IMR-90 (cell line): ENCODE results near the gene RIN1. TPM values are rescaled to one million over a fixed set of nuclear protein-coding genes. Genes with fewer than 3 reads are reported as not detected.

ENCODE experiments used
- ATAC-seq: fragments of 200-7000 bp; cut with Tn5 transposase; 2 replicates; pipeline ENCODE4 v1.9.1; 2020; ENCODE audit warnings: low read depth, mild to moderate bottlenecking, moderate library complexity
- BruUV-seq: library from RNA; stranded (reverse); fragments of 400-500 nt; replicated peaks from 2 replicates; lab custom pipeline; 2021; lab: Mats Ljungman, UMichigan
- CTCF ChIA-PET: fragments of 300-600 bp; formaldehyde crosslinking; extraction: SDS; loops from one replicate; lab custom pipeline; 2021; ENCODE audit warnings: antibody characterized with exemption; lab: Yijun Ruan, JAX
- POLR2A ChIA-PET: fragments of 300-600 bp; sonication (Branson Sonifier 250); formaldehyde crosslinking; loops from one replicate; lab custom pipeline; 2022; ENCODE audit warnings: antibody characterized with exemption; ENCODE audit not compliant: unreplicated experiment; lab: Charles Lee
- DNase-seq: peaks from one replicate; pipeline ENCODE4 v3.0.0; 2013
- H2AFZ ChIP-seq: replicated peaks from 2 replicates; pipeline ENCODE3; 2013; ENCODE audit warnings: low read length, mild to moderate bottlenecking; ENCODE audit not compliant: poor library complexity
- H2AK5ac ChIP-seq: 2 replicates; pipeline ENCODE4 v1.6.1; 2013; ENCODE audit warnings: low read depth, low read length, inconsistent platforms
- H2AK9ac ChIP-seq: replicated peaks from 2 replicates; pipeline ENCODE3; 2013; ENCODE audit warnings: mild to moderate bottlenecking, low read depth, low read length, moderate library complexity; ENCODE audit not compliant: poor library complexity
- H2BK120ac ChIP-seq: 2 replicates; pipeline ENCODE4 v1.6.1; 2013; ENCODE audit warnings: low read depth, low read length, inconsistent platforms
- H2BK15ac ChIP-seq: 3 replicates; pipeline ENCODE4 v1.6.1; 2013; ENCODE audit warnings: low read depth, low read length, inconsistent platforms
- H2BK20ac ChIP-seq: 2 replicates; pipeline ENCODE4 v1.6.1; 2013; ENCODE audit warnings: low read depth, mild to moderate bottlenecking, inconsistent platforms, low read length, moderate library complexity
- H2BK5ac ChIP-seq: 2 replicates; pipeline ENCODE4 v1.6.1; 2013; ENCODE audit warnings: mild to moderate bottlenecking, low read depth, low read length, inconsistent platforms; ENCODE audit not compliant: poor library complexity, severe bottlenecking
- H3K14ac ChIP-seq: replicated peaks from 2 replicates; pipeline ENCODE4 v1.6.1; 2013; ENCODE audit warnings: low read depth, low read length, inconsistent platforms
- H3K18ac ChIP-seq: 2 replicates; pipeline ENCODE4 v1.6.1; 2013; ENCODE audit warnings: low read depth, low read length, control low read depth
- H3K23ac ChIP-seq: 2 replicates; pipeline ENCODE4 v1.6.1; 2013; ENCODE audit warnings: low read depth, low read length, inconsistent platforms
- H3K27ac ChIP-seq: 2 replicates; pipeline ENCODE4 v1.5.1; 2013; ENCODE audit warnings: mild to moderate bottlenecking, control low read depth, low read length; ENCODE audit not compliant: insufficient read depth
- H3K27me3 ChIP-seq: 2 replicates; pipeline ENCODE4 v1.6.1; 2013; ENCODE audit warnings: low read length; ENCODE audit not compliant: control insufficient read depth, insufficient read depth
- H3K36me3 ChIP-seq: 2 replicates; pipeline ENCODE4 v1.6.1; 2013; ENCODE audit warnings: low read length, mixed read lengths; ENCODE audit not compliant: control insufficient read depth, insufficient read depth
- H3K4ac ChIP-seq: 2 replicates; pipeline ENCODE4 v1.6.1; 2013; ENCODE audit warnings: low read depth, low read length, inconsistent platforms
- H3K4me1 ChIP-seq: 2 replicates; pipeline ENCODE4 v1.6.1; 2013; ENCODE audit warnings: low read length, mixed read lengths; ENCODE audit not compliant: control insufficient read depth, insufficient read depth
- H3K4me2 ChIP-seq: 2 replicates; pipeline ENCODE4 v1.6.1; 2013; ENCODE audit warnings: low read depth, mild to moderate bottlenecking, control low read depth, low read length, moderate library complexity
- H3K4me3 ChIP-seq: 2 replicates; pipeline ENCODE4 v1.5.1; 2013; ENCODE audit warnings: low read depth, mild to moderate bottlenecking, control low read depth, low read length, moderate library complexity; ENCODE audit not compliant: insufficient read depth
- H3K56ac ChIP-seq: 2 replicates; pipeline ENCODE4 v1.6.1; 2013; ENCODE audit warnings: low read length, inconsistent platforms; ENCODE audit not compliant: insufficient read depth; ENCODE audit errors: extremely low read depth
- H3K79me1 ChIP-seq, 2 experiments: 2 replicates each; pipeline ENCODE4 v1.6.1; 2013; ENCODE audit warnings: low read length in 2 of 2, inconsistent platforms in 1 of 2, low read depth in 1 of 2
- H3K9ac ChIP-seq: 2 replicates; pipeline ENCODE4 v1.6.1; 2013; ENCODE audit warnings: low read depth, low read length, control low read depth
- H3K9me1 ChIP-seq: 2 replicates; pipeline ENCODE4 v1.6.1; 2013; ENCODE audit warnings: low read length, inconsistent platforms; ENCODE audit not compliant: insufficient read depth
- H3K9me3 ChIP-seq: 2 replicates; pipeline ENCODE4 v1.6.1; 2013; ENCODE audit warnings: low read length; ENCODE audit not compliant: control insufficient read depth, insufficient read depth
- H4K20me1 ChIP-seq: 2 replicates; pipeline ENCODE4 v1.6.1; 2013; ENCODE audit warnings: low read length, inconsistent platforms; ENCODE audit not compliant: insufficient read depth
- H4K5ac ChIP-seq: 2 replicates; pipeline ENCODE4 v1.6.1; 2013; ENCODE audit warnings: mild to moderate bottlenecking, low read depth, low read length, control low read depth
- H4K8ac ChIP-seq, 2 experiments: 2 replicates each; pipeline ENCODE4 v1.6.1; 2013; ENCODE audit warnings: low read depth in 2 of 2, low read length in 2 of 2, control low read depth in 1 of 2, inconsistent platforms in 1 of 2
- H4K91ac ChIP-seq: 2 replicates; pipeline ENCODE4 v1.6.1; 2013; ENCODE audit warnings: low read depth, low read length, inconsistent platforms; ENCODE audit not compliant: insufficient read depth
- BHLHE40 ChIP-seq: fragments of 150-350 bp; IDR thresholded peaks from 2 replicates; pipeline ENCODE4 v1.6.1; 2016; ENCODE audit warnings: mild to moderate bottlenecking, low read depth, low read length
- CEBPB ChIP-seq: IDR thresholded peaks from 2 replicates; pipeline ENCODE4 v1.6.1; 2012; ENCODE audit warnings: low read depth, low read length, improper control_type of control experiment
- CHD1 ChIP-seq: IDR thresholded peaks from 2 replicates; pipeline ENCODE4 v1.6.1; 2012; ENCODE audit warnings: low read depth, low read length, improper control_type of control experiment
- CTCF ChIP-seq: conservative IDR thresholded peaks from 2 replicates; pipeline ENCODE4 v1.5.1; 2012; ENCODE audit warnings: mild to moderate bottlenecking, low read depth, low read length, improper control_type of control experiment
- ELK1 ChIP-seq: fragments of 150-350 bp; IDR thresholded peaks from 2 replicates; pipeline ENCODE4 v1.6.1; 2016; ENCODE audit warnings: low read depth, mild to moderate bottlenecking, low read length, moderate library complexity, borderline replicate concordance
- MAFK ChIP-seq: IDR thresholded peaks from 2 replicates; pipeline ENCODE4 v1.6.1; 2012; ENCODE audit warnings: low read depth, low read length, improper control_type of control experiment
- MAZ ChIP-seq: IDR thresholded peaks from 2 replicates; pipeline ENCODE4 v1.6.1; 2012; ENCODE audit warnings: low read depth, mild to moderate bottlenecking, low read length, improper control_type of control experiment, moderate library complexity, borderline replicate concordance
- MXI1 ChIP-seq: IDR thresholded peaks from 2 replicates; pipeline ENCODE4 v1.6.1; 2012; ENCODE audit warnings: low read depth, mild to moderate bottlenecking, low read length, moderate library complexity, borderline replicate concordance
- NFE2L2 ChIP-seq: fragments of 150-350 bp; IDR thresholded peaks from 2 replicates; pipeline ENCODE4 v1.6.1; 2016; ENCODE audit warnings: low read depth, mild to moderate bottlenecking, low read length
- POLR2A ChIP-seq: IDR thresholded peaks from 2 replicates; pipeline ENCODE4 v1.6.1; 2012; ENCODE audit warnings: mild to moderate bottlenecking, low read depth, low read length
- RAD21 ChIP-seq: IDR thresholded peaks from 2 replicates; pipeline ENCODE4 v1.6.1; 2012; ENCODE audit warnings: low read length, improper control_type of control experiment
- RCOR1 ChIP-seq: IDR thresholded peaks from 2 replicates; pipeline ENCODE4 v1.6.1; 2012; ENCODE audit warnings: mild to moderate bottlenecking, low read length, improper control_type of control experiment; ENCODE audit not compliant: insufficient replicate concordance
- RFX5 ChIP-seq: IDR thresholded peaks from 2 replicates; pipeline ENCODE4 v1.8.0; 2012; ENCODE audit warnings: low read depth, mild to moderate bottlenecking, low read length, moderate library complexity
- SMC3 ChIP-seq: fragments of 150-350 bp; IDR thresholded peaks from 2 replicates; pipeline ENCODE4 v1.6.1; 2016; ENCODE audit warnings: low read depth, mild to moderate bottlenecking, antibody characterized with exemption, low read length, moderate library complexity
- USF2 ChIP-seq: fragments of 150-350 bp; IDR thresholded peaks from 2 replicates; pipeline ENCODE4 v1.6.1; 2017; ENCODE audit warnings: mild to moderate bottlenecking, antibody characterized with exemption, low read length, low read depth
- WGBS, 2 experiments: methylation state at CpG; one replicate each; pipeline versions ENCODE4 v1.1.5 to v1.1.7; 2013; ENCODE audit warnings: missing lambda C conversion rate in 2 of 2; ENCODE audit not compliant: insufficient read length in 1 of 2; ENCODE audit errors: extremely low coverage in 2 of 2; 5-methylcytosine and 5-hydroxymethylcytosine counted together
- dilution Hi-C: fragments of 300-500 bp; cut with HindIII; formaldehyde crosslinking; loops from one replicate; pipeline ENCODE4 v1.14.3; 2018; ENCODE audit warnings: low sequenced_read_pairs; ENCODE audit not compliant: unreplicated experiment
- in situ Hi-C: fragments of 300-500 bp; cut with MboI; formaldehyde crosslinking; loops from 3 replicates; pipeline ENCODE4 v1.14.3; 2019; ENCODE audit warnings: low sequenced_read_pairs, inconsistent platforms, mixed read lengths
- intact Hi-C: fragments of 100-400 bp; cut with micrococcal nuclease; formaldehyde crosslinking; loops from 2 replicates; pipeline ENCODE4 v1.10.0; 2022
- polyA plus RNA-seq, 3 experiments: library from polyadenylated mRNA; depleted of rRNA; stranded (reverse); fragments of >200 nt; gene quantifications; 2 replicates each; pipeline ENCODE4 v1.2.3, GENCODE V29; 2012; ENCODE audit warnings: low replicate concordance in 1 of 3
- total RNA-seq: library from RNA; depleted of rRNA; stranded (reverse); fragments of >200 nt; gene quantifications from 2 replicates; pipeline ENCODE4 v1.2.3, GENCODE V29; 2012

Gene RIN1
- total and polyA plus RNA-seq, 2 of the 4 experiments (the other 2 are of a cell fraction), result 9.9 to 20.8 TPM

GRCh38 chr11:66322732-66323427 is 13.4 kb downstream of the RIN1 start:
- H3K14ac ChIP-seq, result no peak overlapping the region
- no peak overlapping the region for H3K27ac ChIP-seq
- H3K18ac ChIP-seq, result no peak overlapping the region
- H3K4ac ChIP-seq, result no peak overlapping the region
- no peaks in the 10 kb centered on the region for H3K9me3 ChIP-seq
- H3K36me3 ChIP-seq, result no peaks in the 10 kb centered on the region
- intact Hi-C loops (no loop called here), in situ Hi-C loops (no loop called here), dilution Hi-C loops (no loop called here)
- no peak overlapping the region for H3K4me2 ChIP-seq
- peaks cover 0 to 36% of the 10 kb centered on the region in 2 experiments; a peak in 3 of 4 replicates for H3K79me1 ChIP-seq
- BruUV-seq, result no TSS peak
- no peak overlapping the region for H2BK15ac ChIP-seq
- no peak overlapping the region for H2BK5ac ChIP-seq
- no peak overlapping the region for H2AFZ ChIP-seq
- H4K8ac ChIP-seq, result peak overlapping the region in 1 of 2 experiments; percentile 5; a peak in 1 of 4 replicates
- POLR2A ChIA-PET, result no interaction called here
- H2AK5ac ChIP-seq, result 0 out of 2 replicates have a peak overlapping the region, but pooled peaks have one; percentile 44
- 78% methylated on average over 6 of the region's 11 CpGs; no CpG with 5 or more reads in 1 of the 2 experiments for WGBS, 2 experiments
- no peak overlapping the region for H4K5ac ChIP-seq
- no peak overlapping the region for H2AK9ac ChIP-seq
- no peaks in the 10 kb centered on the region for H3K27me3 ChIP-seq
- no peak overlapping the region for H2BK20ac ChIP-seq
- no peak overlapping the region for H3K4me3 ChIP-seq
- no peak for ATAC-seq
- H3K56ac ChIP-seq, result no peak overlapping the region
- peaks cover 35% of the 10 kb centered on the region for H3K9me1 ChIP-seq
- peaks cover 46% of the 10 kb centered on the region for H3K4me1 ChIP-seq
- CTCF ChIA-PET, result interaction anchor here (1.6 kb wide), 1 partner anchor 11 kb away, joined by 5 read pairs; no protein-coding TSS in a partner anchor
- H3K9ac ChIP-seq, result no peak overlapping the region
- no peaks in the 10 kb centered on the region for H4K20me1 ChIP-seq
- H4K91ac ChIP-seq, result peak overlapping the region; percentile 7; the same call in 1 of the 2 replicates
- DNase-seq, result no peak
- no peak overlapping the region for H3K23ac ChIP-seq
- no peak overlapping the region for H2BK120ac ChIP-seq
- TF ChIP-seq MXI1 (no peak), POLR2A (no peak), NFE2L2 (no peak), MAZ (no peak), ELK1 (no peak), BHLHE40 (no peak), SMC3 (no peak), USF2 (no peak), MAFK (no peak), RAD21 (no peak), RCOR1 (no peak), RFX5 (no peak), CEBPB (no peak), CTCF (no peak), CHD1 (no peak)
